ENCODE results near the gene MAMSTR.
"Not testable (repeated sequence)": the region's sequence is repeated elsewhere in the genome, so short reads cannot be mapped to it uniquely, and the experiment has no call there.

MAMSTR gene

GRCh38 chr19:48696353-48697010, 23.0 kb downstream of the MAMSTR start:
- in situ Hi-C loops (cut with MboI; ENCODE audit: low sequenced_read_pairs, unreplicated experiment): no loop called here
- DNase-seq (ENCODE audit: low spot score): no peak

GRCh38 chr19:48695743-48696352, 23.7 kb downstream of the MAMSTR start, which contains the start of gene FUT2:
FUT2 (plus strand) TSS chr19:48695971; CDS start chr19:48702957, 6,986 bp downstream.
- in situ Hi-C loops (cut with MboI; ENCODE audit: low sequenced_read_pairs, unreplicated experiment): no loop called here
- TF ChIP-seq CTCF (IDR thresholded peaks at IDR 0.05; ENCODE audit: borderline replicate concordance, control extremely low read depth, extremely low read depth, insufficient read depth, missing control alignments): no peak
- no peak for DNase-seq (ENCODE audit: low spot score)

More at GRCh38 chr19:48696353-48697010, 23.0 kb downstream of the MAMSTR start:
- no peak for TF ChIP-seq CTCF (IDR thresholded peaks at IDR 0.05; ENCODE audit: borderline replicate concordance, control extremely low read depth, extremely low read depth, insufficient read depth, missing control alignments)

GRCh38 chr19:48693629-48694028, 25.9 kb downstream of the MAMSTR start:
- in situ Hi-C loops (cut with MboI; ENCODE audit: low sequenced_read_pairs, unreplicated experiment); DNase-seq (ENCODE audit: low spot score): not testable (repeated sequence)

- DNase-seq (ENCODE audit: low spot score): no peak
- no peak for TF ChIP-seq CTCF (IDR thresholded peaks at IDR 0.05; ENCODE audit: borderline replicate concordance, control extremely low read depth, extremely low read depth, insufficient read depth, missing control alignments)
- in situ Hi-C loops (cut with MboI; ENCODE audit: low sequenced_read_pairs, unreplicated experiment): no loop called here
Observed at GRCh38 chr19:48689449-48689848, 30.1 kb downstream of the MAMSTR start.

- TF ChIP-seq CTCF (IDR thresholded peaks at IDR 0.05; ENCODE audit: borderline replicate concordance, control extremely low read depth, extremely low read depth, insufficient read depth, missing control alignments): no peak
- DNase-seq (ENCODE audit: low spot score): no peak
- in situ Hi-C loops (cut with MboI; ENCODE audit: low sequenced_read_pairs, unreplicated experiment): no loop called here
Observed at GRCh38 chr19:48687776-48688175, 31.7 kb downstream of the MAMSTR start.

- DNase-seq (ENCODE audit: low spot score); in situ Hi-C loops (cut with MboI; ENCODE audit: low sequenced_read_pairs, unreplicated experiment): not testable (repeated sequence)
Observed at GRCh38 chr19:48686637-48687036, 32.9 kb downstream of the MAMSTR start.

- DNase-seq (ENCODE audit: low spot score): no peak
- no peak for TF ChIP-seq CTCF (IDR thresholded peaks at IDR 0.05; ENCODE audit: borderline replicate concordance, control extremely low read depth, extremely low read depth, insufficient read depth, missing control alignments)
Observed at GRCh38 chr19:48686088-48686487, 33.4 kb downstream of the MAMSTR start.

More at GRCh38 chr19:48686088-48686487, 33.4 kb downstream of the MAMSTR start:
- in situ Hi-C loops (cut with MboI; ENCODE audit: low sequenced_read_pairs, unreplicated experiment): no loop called here

Data from GM13976 (cell line).